Natural killer cell treated with Interleukin-12 subunit alpha and Interleukin-12 subunit beta and Interleukin-15 and Interleukin-18, amount 100 ng/mL, for 72 hours (primary cell): Measurements from ENCODE around the gene SLC16A6. TPM values are rescaled to one million over a fixed set of nuclear protein-coding genes. Genes with fewer than 3 reads are reported as not detected.
A peak's percentile ranks its signal among the peaks of the same experiment; 100 is the strongest.
"Not testable (repeated sequence)": the region's sequence is repeated elsewhere in the genome, so short reads cannot be mapped to it uniquely, and the experiment has no call there.

ENCODE experiments used
- ATAC-seq, 2 donors: fragments of 150-1000 bp; cut with Tn5 transposase in 1 of 2; sonication (Bioruptor Pico), chemical (Tn5 transposase) in 1 of 2; 2 replicates each; pipeline ENCODE4 v1.10.0; 2021
- DNase-seq: peaks from one replicate; pipeline ENCODE4 v3.0.0; 2022; ENCODE audit warnings: low spot score
- H3K27ac Mint-ChIP-seq, 2 donors: 1 replicate in 1 of 2; 2 replicates in 1 of 2; pipeline ENCODE4 v1.8.0; 2022; ENCODE audit warnings: mixed read lengths in 2 of 2, mild to moderate bottlenecking in 1 of 2, moderate library complexity in 1 of 2
- H3K27me3 Mint-ChIP-seq, 2 donors: 1 replicate in 1 of 2; 2 replicates in 1 of 2; pipeline ENCODE4 v1.8.0; 2022; ENCODE audit warnings: mixed read lengths in 2 of 2
- H3K36me3 Mint-ChIP-seq: one replicate; pipeline ENCODE4 v1.8.0; 2022; ENCODE audit warnings: mixed read lengths
- H3K4me1 Mint-ChIP-seq, 2 donors: 1 replicate in 1 of 2; 2 replicates in 1 of 2; pipeline ENCODE4 v1.8.0; 2022; ENCODE audit warnings: low read depth in 2 of 2, mixed read lengths in 2 of 2, mild to moderate bottlenecking in 1 of 2
- H3K4me3 Mint-ChIP-seq: one replicate; pipeline ENCODE4 v1.8.0; 2022; ENCODE audit warnings: mixed read lengths
- H3K9me3 Mint-ChIP-seq: 2 replicates; pipeline ENCODE4 v1.8.0; 2022; ENCODE audit warnings: mixed read lengths
- total RNA-seq, 2 donors: library from RNA; stranded (reverse); gene quantifications; one replicate each; pipeline ENCODE4 v1.2.3, GENCODE V29; 2022

Gene SLC16A6
- total RNA-seq, 2 donors from 2014 or later: 2.4 to 5.8 TPM

DNA sequence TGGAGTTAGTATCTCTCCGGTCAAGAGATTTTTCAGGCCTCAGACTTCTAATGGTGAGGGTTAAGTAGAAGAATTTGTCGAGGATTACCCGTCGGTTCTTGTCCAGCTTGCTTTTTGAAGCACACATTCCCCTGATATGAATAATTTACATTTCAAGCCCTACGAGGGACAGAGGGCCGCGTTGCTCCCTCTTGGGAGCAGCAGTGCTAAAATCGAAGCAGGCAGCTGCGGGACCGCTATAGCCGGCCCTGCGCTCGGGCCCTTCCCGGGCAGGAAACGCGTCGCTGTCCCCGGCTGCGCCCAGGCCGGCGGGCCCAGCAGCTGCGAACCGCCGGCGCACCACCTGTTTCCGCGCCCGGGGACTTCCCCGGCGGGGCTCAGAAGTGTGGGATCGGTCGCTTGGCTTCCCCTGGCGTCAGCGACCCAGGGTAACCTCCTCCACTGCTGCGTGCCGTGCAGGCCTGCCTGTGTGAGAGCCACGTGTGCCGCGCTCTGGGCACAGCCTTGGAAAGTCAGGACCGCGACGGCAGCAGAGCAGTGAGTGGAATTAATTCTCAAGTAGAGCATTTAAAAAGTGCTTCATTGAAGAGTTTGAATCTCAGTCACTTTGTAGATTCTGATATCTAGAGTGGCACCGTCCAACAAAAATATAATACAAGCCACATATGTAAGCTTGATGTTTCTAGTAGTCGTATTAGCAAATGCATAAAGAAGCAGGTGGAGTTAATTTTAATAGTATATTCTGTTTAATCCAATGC is 31.9 kb downstream of the SLC16A6 start:
- H3K27ac Mint-ChIP-seq: peak overlapping the region; percentile 92 to 96
- peaks cover 62 to 76% of the 10 kb centered on the region in 2 donors for H3K4me1 Mint-ChIP-seq
- H3K27me3 Mint-ChIP-seq, H3K9me3 Mint-ChIP-seq, H3K36me3 Mint-ChIP-seq: not testable (repeated sequence)
- DNase-seq (peak; percentile 89), ATAC-seq (peak; percentile 97)
- H3K4me3 Mint-ChIP-seq: peak overlapping the region; percentile 60

- Mint-ChIP-seq H3K36me3 (peaks cover 5% of the 10 kb centered on the region), H3K27me3 (no peaks in the 10 kb centered on the region), H3K9me3 (no peaks in the 10 kb centered on the region), H3K4me3 (peak overlapping the region; percentile 39), H3K27ac (peak overlapping the region; percentile 92 to 96), H3K4me1 (peaks cover 67 to 81% of the 10 kb centered on the region in 2 donors)
- ATAC-seq (no peak), DNase-seq (no peak)
These were observed 33.0 kb downstream of the SLC16A6 start for GRCh38 chr17:68257934-68258333.

GRCh38 chr17:68256701-68257100 is 34.2 kb downstream of the SLC16A6 start:
- peak overlapping the region; percentile 39 for H3K4me3 Mint-ChIP-seq
- not testable (repeated sequence) for ATAC-seq, H3K9me3 Mint-ChIP-seq, DNase-seq, H3K27me3 Mint-ChIP-seq, H3K36me3 Mint-ChIP-seq
- H3K4me1 Mint-ChIP-seq: peaks cover 66 to 77% of the 10 kb centered on the region in 2 donors
- peak overlapping the region; percentile 92 to 96 for H3K27ac Mint-ChIP-seq

- DNase-seq: no peak
- peak in 1 of 2 donors; percentile 62 for ATAC-seq
- Mint-ChIP-seq H3K4me3 (peak overlapping the region; percentile 75), H3K9me3 (no peaks in the 10 kb centered on the region), H3K27me3 (no peaks in the 10 kb centered on the region), H3K36me3 (peaks cover 6% of the 10 kb centered on the region), H3K27ac (peak overlapping the region; percentile 92 to 96), H3K4me1 (peaks cover 61 to 71% of the 10 kb centered on the region in 2 donors)
These were observed 35.0 kb downstream of the SLC16A6 start for GRCh38 chr17:68255731-68256538.

DNA sequence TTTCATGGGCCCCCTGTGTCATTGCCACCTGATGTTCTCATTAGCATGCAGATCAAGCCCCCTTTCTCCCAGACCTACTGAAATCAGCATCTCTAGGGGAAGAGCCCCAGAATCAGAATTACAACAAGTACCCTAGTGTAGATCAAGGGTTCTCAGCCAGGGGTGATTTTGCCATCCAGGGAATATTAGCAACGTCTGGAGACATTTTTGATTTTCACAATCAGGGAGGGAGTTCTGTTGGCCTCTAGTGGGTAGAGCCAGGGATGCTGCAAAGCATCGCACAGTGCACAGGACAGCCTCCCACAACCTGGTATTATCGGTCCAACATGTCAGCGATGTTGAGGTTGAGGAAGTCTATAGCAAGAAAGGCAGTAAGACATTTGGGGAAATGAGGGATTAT is 35.8 kb downstream of the SLC16A6 start:
- Mint-ChIP-seq H3K4me1 (peaks cover 60 to 65% of the 10 kb centered on the region in 2 donors), H3K27ac (peak overlapping the region; percentile 92 to 96), H3K36me3 (peaks cover 6% of the 10 kb centered on the region), H3K27me3 (no peaks in the 10 kb centered on the region), H3K9me3 (no peaks in the 10 kb centered on the region), H3K4me3 (peak overlapping the region; percentile 75)
- no peak for ATAC-seq
- DNase-seq: no peak

GRCh38 chr17:68253426-68253825 is 37.5 kb downstream of the SLC16A6 start:
- peak overlapping the region; percentile 80 for H3K4me3 Mint-ChIP-seq
- not testable (repeated sequence) for H3K36me3 Mint-ChIP-seq, DNase-seq, H3K9me3 Mint-ChIP-seq, H3K27me3 Mint-ChIP-seq
- ATAC-seq: peak; percentile 75 to 79
- H3K27ac Mint-ChIP-seq: peak overlapping the region; percentile 92 to 96
- H3K4me1 Mint-ChIP-seq: peaks cover 62 to 63% of the 10 kb centered on the region in 2 donors

DNA sequence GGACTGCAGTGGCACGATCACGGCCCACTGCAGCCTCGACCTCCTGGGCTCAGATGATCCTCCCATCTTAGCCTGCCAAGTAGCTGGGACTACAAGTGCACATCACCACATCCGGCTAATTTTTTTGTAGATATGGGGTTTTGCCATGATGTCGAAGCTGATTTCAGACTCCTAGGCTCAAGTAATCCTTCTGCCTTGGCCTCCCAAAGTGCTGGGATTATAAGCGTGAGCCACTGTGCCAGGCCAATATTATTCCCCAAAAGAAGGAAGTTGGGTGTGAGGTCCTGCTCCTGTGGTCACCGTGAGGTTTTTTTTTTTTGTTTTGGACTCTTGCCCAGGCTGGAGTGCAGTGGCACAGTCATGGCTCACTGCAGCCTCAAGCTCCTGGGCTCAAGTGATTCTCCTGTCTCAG is 41.6 kb downstream of the SLC16A6 start:
- H3K27ac Mint-ChIP-seq: peak overlapping the region; percentile 97 to 98
- peaks cover 6% of the 10 kb centered on the region for H3K36me3 Mint-ChIP-seq
- peak overlapping the region; percentile 88 for H3K4me3 Mint-ChIP-seq
- ATAC-seq (no peak), DNase-seq (no peak)
- H3K9me3 Mint-ChIP-seq: no peaks in the 10 kb centered on the region
- H3K27me3 Mint-ChIP-seq: no peaks in the 10 kb centered on the region
- H3K4me1 Mint-ChIP-seq: peaks cover 39 to 45% of the 10 kb centered on the region in 2 donors

DNA sequence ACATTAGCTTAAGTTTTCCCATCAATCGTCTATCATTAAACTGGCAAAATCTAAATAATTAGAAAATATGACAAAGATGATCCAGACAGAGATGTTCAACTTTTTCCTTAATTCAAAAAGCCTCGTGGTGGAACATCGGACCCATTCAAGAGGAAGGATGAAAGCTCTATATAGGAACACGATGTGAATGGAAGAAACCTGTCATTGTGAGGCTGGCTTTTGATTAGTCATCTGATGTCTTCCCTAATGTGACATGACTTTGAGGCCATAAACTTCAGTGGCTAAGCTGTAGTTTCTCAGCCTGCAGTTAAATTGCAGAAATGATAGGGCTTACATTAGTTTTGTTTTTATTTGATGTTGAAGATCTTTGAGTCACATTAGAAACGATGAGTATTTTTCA is 42.0 kb downstream of the SLC16A6 start:
- no peaks in the 10 kb centered on the region for H3K9me3 Mint-ChIP-seq
- ATAC-seq: no peak
- no peak for DNase-seq
- H3K4me3 Mint-ChIP-seq: peak overlapping the region; percentile 88
- H3K4me1 Mint-ChIP-seq: peaks cover 35 to 40% of the 10 kb centered on the region in 2 donors
- peaks cover 6% of the 10 kb centered on the region for H3K36me3 Mint-ChIP-seq
- H3K27me3 Mint-ChIP-seq: no peaks in the 10 kb centered on the region
- H3K27ac Mint-ChIP-seq: peak overlapping the region; percentile 97 to 98

GRCh38 chr17:68248199-68248825 is 42.6 kb downstream of the SLC16A6 start:
- ATAC-seq: peak; percentile 46 to 61
- H3K27me3 Mint-ChIP-seq: no peaks in the 10 kb centered on the region
- H3K4me1 Mint-ChIP-seq: peaks cover 34% of the 10 kb centered on the region in 2 donors
- peak overlapping the region; percentile 97 to 98 for H3K27ac Mint-ChIP-seq
- H3K36me3 Mint-ChIP-seq: peaks cover 5% of the 10 kb centered on the region
- no peak for DNase-seq
- no peaks in the 10 kb centered on the region for H3K9me3 Mint-ChIP-seq
- peak overlapping the region; percentile 88 for H3K4me3 Mint-ChIP-seq

GRCh38 chr17:68247445-68248198 is 43.3 kb downstream of the SLC16A6 start, which contains the start of gene AMZ2:
Gene AMZ2, plus strand, starts transcription at chr17:68248043. Its CDS starts 2,145 bp downstream, at chr17:68250188.
- Mint-ChIP-seq H3K4me3 (peak within 1 kb of the TSS; percentile 88), H3K27ac (peak within 1 kb of the TSS; percentile 97 to 98), H3K36me3 (no peaks in the 10 kb centered on the region), H3K4me1 (peaks cover 27 to 29% of the 10 kb centered on the region in 2 donors), H3K27me3 (no peaks in the 10 kb centered on the region), H3K9me3 (no peaks in the 10 kb centered on the region)
- DNase-seq: peak; percentile 96
- peak; percentile 94 to 96 for ATAC-seq

DNA sequence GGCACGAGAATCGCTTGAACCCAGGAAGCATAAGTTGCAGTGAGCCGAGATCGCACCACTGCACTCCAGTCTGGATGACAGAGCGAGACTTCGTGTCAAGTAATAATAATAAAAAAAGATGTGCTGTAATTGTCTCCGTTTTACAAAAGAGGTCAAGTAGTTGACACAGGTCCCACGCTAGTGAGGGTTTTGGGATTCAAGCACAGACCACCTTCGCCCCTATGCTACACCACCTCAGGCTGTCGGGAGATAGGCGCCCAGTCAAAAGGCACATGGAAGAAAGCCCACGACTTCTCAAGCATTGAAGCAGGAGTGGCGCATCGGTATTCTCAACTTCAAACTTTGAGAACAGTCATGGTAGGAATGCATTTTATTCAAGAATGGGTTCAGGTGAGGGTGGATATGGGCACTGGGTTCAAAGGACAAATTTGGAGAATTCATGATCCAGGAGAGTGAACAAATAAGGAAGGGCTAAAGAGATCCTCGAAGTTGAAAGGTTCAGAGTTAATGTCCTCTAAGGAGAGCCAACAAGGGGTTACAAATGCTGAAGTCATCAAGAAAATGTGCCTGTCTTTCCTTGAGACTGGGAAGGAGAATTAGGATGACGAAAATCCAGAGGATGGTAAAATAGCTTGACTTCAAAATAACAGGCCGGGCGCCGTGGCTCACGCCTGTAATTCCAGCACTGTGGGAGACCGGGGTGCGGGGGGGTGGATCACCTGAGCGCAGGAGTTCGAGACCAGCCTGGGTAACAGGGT is 44.5 kb downstream of the SLC16A6 start:
- Mint-ChIP-seq H3K4me3 (peak overlapping the region; percentile 88), H3K4me1 (peaks cover 26 to 33% of the 10 kb centered on the region in 2 donors), H3K27me3 (no peaks in the 10 kb centered on the region), H3K9me3 (no peaks in the 10 kb centered on the region), H3K36me3 (no peaks in the 10 kb centered on the region), H3K27ac (peak overlapping the region; percentile 97 to 98)
- ATAC-seq (no peak), DNase-seq (no peak)

DNA sequence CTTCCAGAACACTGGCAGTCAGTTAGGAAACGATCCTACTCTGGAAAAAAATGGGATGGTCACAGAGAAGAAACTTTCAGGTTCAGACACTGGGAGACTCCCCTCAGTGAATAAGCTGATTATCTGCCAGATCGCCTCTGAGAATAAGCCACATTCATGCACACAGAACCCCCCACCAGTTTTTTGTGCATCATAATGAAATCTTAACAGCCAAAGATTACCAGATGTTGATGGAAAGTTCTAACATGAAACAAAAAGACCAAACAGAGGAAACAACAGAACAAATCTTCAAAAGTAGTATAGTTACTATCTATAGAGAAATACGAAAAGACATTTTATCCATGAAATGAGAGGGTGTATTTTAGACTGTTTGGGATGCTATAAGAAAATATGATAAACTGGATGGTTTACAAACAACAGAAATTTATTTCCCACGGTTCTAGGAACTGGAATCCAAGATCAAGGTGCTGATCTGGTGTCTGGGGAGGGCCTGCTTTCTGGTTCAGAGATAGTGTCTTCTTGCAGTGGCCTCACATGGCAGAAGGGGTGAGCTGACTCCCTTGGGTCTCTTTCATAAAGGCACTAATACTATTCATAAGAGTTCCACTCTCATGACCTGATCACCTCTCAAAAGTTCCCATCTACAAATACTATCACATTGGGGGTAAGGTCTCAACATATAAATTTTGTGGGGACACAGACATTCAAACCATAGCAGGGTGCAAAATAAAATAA is 51.1 kb downstream of the SLC16A6 start:
- H3K27me3 Mint-ChIP-seq: no peaks in the 10 kb centered on the region
- H3K27ac Mint-ChIP-seq: peak overlapping the region; percentile 98 to 99
- ATAC-seq (no peak), DNase-seq (no peak)
- H3K4me1 Mint-ChIP-seq: peaks cover 51 to 63% of the 10 kb centered on the region in 2 donors
- no peaks in the 10 kb centered on the region for H3K9me3 Mint-ChIP-seq
- H3K36me3 Mint-ChIP-seq: no peaks in the 10 kb centered on the region
- H3K4me3 Mint-ChIP-seq: peak overlapping the region; percentile 85
